ENCODE data around the gene TCL1B. TPM values are rescaled to one million over a fixed set of nuclear protein-coding genes. Genes with fewer than 3 reads are reported as not detected.

The TCL1B gene
- total and polyA plus RNA-seq, 2 of the 13 experiments (the other 11 are each of a cell fraction or from before 2014, with no cell fraction given) = not detected

GRCh38 chr14:95712398-95712797, 26.2 kb downstream of the TCL1B start:
- TF ChIP-seq ZNF430 (CRISPR knock-in tag; IDR thresholded peaks at IDR 0.05) = no peak
- no peak for TF ChIP-seq ZBTB44 (CRISPR knock-in tag; IDR thresholded peaks at IDR 0.05)
- no peak for TF ChIP-seq DR1 (CRISPR knock-in tag; IDR thresholded peaks at IDR 0.05)
- TF ChIP-seq ZNF124 (CRISPR knock-in tag; IDR thresholded peaks at IDR 0.05) = no peak
- no peak for TF ChIP-seq ZNF670 (CRISPR knock-in tag; IDR thresholded peaks at IDR 0.05; ENCODE audit: borderline replicate concordance)
- no peak for TF ChIP-seq ZNF333 (CRISPR knock-in tag; IDR thresholded peaks at IDR 0.05; ENCODE audit: borderline replicate concordance)
- TF ChIP-seq KAT8 (CRISPR knock-in tag; IDR thresholded peaks at IDR 0.05) = no peak
- no peak for TF ChIP-seq ASH2L (IDR thresholded peaks at IDR 0.05; ENCODE audit: insufficient read length, low read depth, low read length)
- TF ChIP-seq SMAD9 (CRISPR knock-in tag; IDR thresholded peaks at IDR 0.05) = no peak
- TF ChIP-seq ZNF260 (CRISPR knock-in tag; IDR thresholded peaks at IDR 0.05; ENCODE audit: borderline replicate concordance, low read depth) = no peak
- TF ChIP-seq MED13 (CRISPR knock-in tag; IDR thresholded peaks at IDR 0.05) = no peak
- 24% methylated on average over 9 of the region's 9 CpGs for WGBS (ENCODE audit: low lambda C conversion rate)
- in situ Hi-C loops (cut with HindIII; ENCODE audit: extremely low pct_ligation_motif_present, low pct_unique_long_range_greater_than_20kb) (no loop called here), intact Hi-C loops (cut with micrococcal nuclease; ENCODE audit: unreplicated experiment) (no loop called here)
- no peaks in the 10 kb centered on the region for H3K79me2 ChIP-seq (ENCODE audit: insufficient read depth, low read length)
- ChIA-PET POLR2A (no interaction called here), CTCF (ENCODE audit: low intra/inter-chr PET ratio, low total read pairs) (no interaction called here)
- no peak overlapping the region for H3K9ac ChIP-seq (ENCODE audit: insufficient read depth, low read depth, low read length)
- H2AFZ ChIP-seq (ENCODE audit: low read length) = no peak overlapping the region
- DNase-seq (ENCODE audit: low spot score) = no peak
- no peak for ATAC-seq
- H3K4me3 ChIP-seq (replicated peaks in 1 of 3; ENCODE audit: insufficient read depth in 1 of 3, low read depth in 2 of 3, low read length in 3 of 3) = no peak overlapping the region
- no peak for FAIRE-seq
- H3K36me3 ChIP-seq (replicated peaks in 1 of 2; ENCODE audit: control insufficient read depth in 1 of 2, insufficient read depth in 2 of 2, low read length in 2 of 2) = no peaks in the 10 kb centered on the region
- no peaks in the 10 kb centered on the region for H4K20me1 ChIP-seq (ENCODE audit: insufficient read depth, low read length)
- no TSS peak for BruUV-seq (replicated peaks)
- no peaks in the 10 kb centered on the region for H3K4me1 ChIP-seq (ENCODE audit: insufficient read depth, low read length)
- H3K9me3 ChIP-seq (ENCODE audit: low read length) = no peaks in the 10 kb centered on the region
- H3K27ac ChIP-seq (ENCODE audit: extremely low read length, insufficient read depth, low read length) = no peak overlapping the region
- peaks cover 9 to 49% of the 10 kb centered on the region in 2 experiments for H3K27me3 ChIP-seq (ENCODE audit: control insufficient read depth in 1 of 2, insufficient read depth in 2 of 2, low read length in 2 of 2)
- H3K4me2 ChIP-seq (ENCODE audit: low read depth, low read length) = no peak overlapping the region
